Measurements from ENCODE around the gene DCBLD2.
"Not testable (repeated sequence)": the region's sequence is repeated elsewhere in the genome, so short reads cannot be mapped to it uniquely, and the experiment has no call there.

GRCh38 chr3:98831060-98831459 lies 70.4 kb downstream of the DCBLD2 start:
- TF ChIP-seq KLF11 (CRISPR knock-in tag; IDR thresholded peaks at IDR 0.05); ZNF790 (CRISPR knock-in tag; IDR thresholded peaks at IDR 0.05; ENCODE audit: borderline replicate concordance); ETS1 (CRISPR knock-in tag; IDR thresholded peaks at IDR 0.05); KLF13 (CRISPR knock-in tag; IDR thresholded peaks at IDR 0.05); PBX2 (CRISPR knock-in tag; IDR thresholded peaks at IDR 0.05); TBP (CRISPR knock-in tag; IDR thresholded peaks at IDR 0.05); CSRNP2 (CRISPR knock-in tag; conservative IDR thresholded peaks at IDR 0.05; ENCODE audit: low read depth); CTCF (CRISPR knock-in tag; IDR thresholded peaks at IDR 0.05); POLR2A (IDR thresholded peaks at IDR 0.05; ENCODE audit: insufficient read depth in 1 of 2, low read depth in 2 of 2, low read length in 2 of 2); FOXA3 (CRISPR knock-in tag; IDR thresholded peaks at IDR 0.05); NFE2 (CRISPR knock-in tag; IDR thresholded peaks at IDR 0.05); TAF1 (CRISPR knock-in tag; IDR thresholded peaks at IDR 0.05): not testable (repeated sequence)

All from HepG2 (cell line).